Measurements from ENCODE around the gene CDH4.

DNA sequence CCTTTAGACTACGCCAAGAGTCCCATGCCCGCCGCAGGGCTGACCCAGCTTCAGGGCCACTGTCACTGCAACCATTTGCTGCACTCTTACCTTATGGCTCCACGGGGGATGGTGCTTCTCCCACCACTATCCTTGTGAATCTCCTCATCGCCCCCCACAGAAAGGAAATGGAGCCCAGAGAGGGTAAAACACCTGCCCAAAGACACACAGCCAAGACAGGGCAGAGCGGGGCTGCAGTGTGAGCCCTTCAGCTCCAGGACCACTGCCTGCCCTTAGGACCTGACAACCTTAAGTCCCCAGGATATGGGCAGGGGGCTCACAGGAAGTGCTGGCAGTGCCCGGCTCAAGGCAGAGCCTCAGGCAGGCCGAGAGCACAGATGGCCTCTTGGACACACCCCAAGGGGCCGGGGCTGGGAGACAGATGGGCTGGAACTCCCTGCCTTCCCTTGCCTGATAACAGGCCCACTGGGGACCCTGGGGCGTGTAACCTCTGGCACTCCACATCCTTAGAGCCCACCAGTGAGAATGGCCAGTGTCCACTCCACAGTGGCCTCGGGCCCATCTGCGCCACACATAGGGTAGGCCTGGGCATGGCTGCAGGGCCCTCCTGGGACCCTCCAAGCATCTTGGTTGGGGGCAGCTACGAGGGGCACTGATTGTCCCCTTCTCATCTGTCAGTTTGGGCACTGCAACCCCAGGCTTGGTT is 548.5 kb downstream of the CDH4 start:
- TF ChIP-seq EP300 (IDR thresholded peaks at IDR 0.05; ENCODE audit: borderline replicate concordance) (no peak), TEAD4 (IDR thresholded peaks at IDR 0.05) (no peak), FOXM1 (IDR thresholded peaks at IDR 0.05; ENCODE audit: borderline replicate concordance, low read depth) (no peak), YY1 (IDR thresholded peaks at IDR 0.05; ENCODE audit: low read depth) (no peak), TAF1 (IDR thresholded peaks at IDR 0.05; ENCODE audit: low read depth) (no peak), RAD21 (IDR thresholded peaks at IDR 0.05; ENCODE audit: low read depth) (no peak), CREB1 (IDR thresholded peaks at IDR 0.05; ENCODE audit: low read depth) (no peak), CEBPB (IDR thresholded peaks at IDR 0.05) (no peak), TCF12 (IDR thresholded peaks at IDR 0.05; ENCODE audit: low read depth) (no peak)
- TF ChIP-seq, protein P1, sequence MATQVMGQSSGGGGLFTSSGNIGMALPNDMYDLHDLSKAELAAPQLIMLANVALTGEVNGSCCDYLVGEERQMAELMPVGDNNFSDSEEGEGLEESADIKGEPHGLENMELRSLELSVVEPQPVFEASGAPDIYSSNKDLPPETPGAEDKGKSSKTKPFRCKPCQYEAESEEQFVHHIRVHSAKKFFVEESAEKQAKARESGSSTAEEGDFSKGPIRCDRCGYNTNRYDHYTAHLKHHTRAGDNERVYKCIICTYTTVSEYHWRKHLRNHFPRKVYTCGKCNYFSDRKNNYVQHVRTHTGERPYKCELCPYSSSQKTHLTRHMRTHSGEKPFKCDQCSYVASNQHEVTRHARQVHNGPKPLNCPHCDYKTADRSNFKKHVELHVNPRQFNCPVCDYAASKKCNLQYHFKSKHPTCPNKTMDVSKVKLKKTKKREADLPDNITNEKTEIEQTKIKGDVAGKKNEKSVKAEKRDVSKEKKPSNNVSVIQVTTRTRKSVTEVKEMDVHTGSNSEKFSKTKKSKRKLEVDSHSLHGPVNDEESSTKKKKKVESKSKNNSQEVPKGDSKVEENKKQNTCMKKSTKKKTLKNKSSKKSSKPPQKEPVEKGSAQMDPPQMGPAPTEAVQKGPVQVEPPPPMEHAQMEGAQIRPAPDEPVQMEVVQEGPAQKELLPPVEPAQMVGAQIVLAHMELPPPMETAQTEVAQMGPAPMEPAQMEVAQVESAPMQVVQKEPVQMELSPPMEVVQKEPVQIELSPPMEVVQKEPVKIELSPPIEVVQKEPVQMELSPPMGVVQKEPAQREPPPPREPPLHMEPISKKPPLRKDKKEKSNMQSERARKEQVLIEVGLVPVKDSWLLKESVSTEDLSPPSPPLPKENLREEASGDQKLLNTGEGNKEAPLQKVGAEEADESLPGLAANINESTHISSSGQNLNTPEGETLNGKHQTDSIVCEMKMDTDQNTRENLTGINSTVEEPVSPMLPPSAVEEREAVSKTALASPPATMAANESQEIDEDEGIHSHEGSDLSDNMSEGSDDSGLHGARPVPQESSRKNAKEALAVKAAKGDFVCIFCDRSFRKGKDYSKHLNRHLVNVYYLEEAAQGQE (IDR thresholded peaks at IDR 0.05; ENCODE audit: low read depth) = no peak
- TF ChIP-seq, protein P2, sequence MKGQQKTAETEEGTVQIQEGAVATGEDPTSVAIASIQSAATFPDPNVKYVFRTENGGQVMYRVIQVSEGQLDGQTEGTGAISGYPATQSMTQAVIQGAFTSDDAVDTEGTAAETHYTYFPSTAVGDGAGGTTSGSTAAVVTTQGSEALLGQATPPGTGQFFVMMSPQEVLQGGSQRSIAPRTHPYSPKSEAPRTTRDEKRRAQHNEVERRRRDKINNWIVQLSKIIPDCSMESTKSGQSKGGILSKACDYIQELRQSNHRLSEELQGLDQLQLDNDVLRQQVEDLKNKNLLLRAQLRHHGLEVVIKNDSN (IDR thresholded peaks at IDR 0.05) = no peak
- TF ChIP-seq, protein P3, sequence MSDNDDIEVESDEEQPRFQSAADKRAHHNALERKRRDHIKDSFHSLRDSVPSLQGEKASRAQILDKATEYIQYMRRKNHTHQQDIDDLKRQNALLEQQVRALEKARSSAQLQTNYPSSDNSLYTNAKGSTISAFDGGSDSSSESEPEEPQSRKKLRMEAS (IDR thresholded peaks at IDR 0.05) = no peak

Data from Ishikawa (cell line).